Measurements from ENCODE around the gene COL5A1.

The COL5A1 gene

DNA sequence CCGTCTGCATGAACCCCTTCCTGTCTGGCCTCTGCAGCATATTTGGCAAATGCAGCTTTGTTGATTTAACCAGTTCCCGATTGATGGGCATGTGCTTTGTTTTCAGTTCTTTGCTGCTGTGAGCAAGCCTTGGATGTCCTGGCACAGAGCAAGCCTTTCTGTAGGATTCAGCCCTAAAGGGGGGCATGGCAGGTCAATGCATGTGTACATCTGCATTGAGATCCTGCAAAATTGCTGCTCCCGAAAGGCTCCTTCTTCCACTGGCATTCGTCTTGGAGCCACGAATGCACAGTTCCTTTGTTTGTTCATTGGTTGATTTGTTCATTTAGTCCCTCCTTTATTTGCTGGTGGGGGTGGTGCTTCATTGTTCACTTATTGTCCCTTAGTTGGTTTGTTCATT lies 34.8 kb downstream of the COL5A1 start:
- Histone ChIP-seq H3K27ac (ENCODE audit: poor library complexity, severe bottlenecking) (no peak overlapping the region), H3K9me3 (ENCODE audit: severe bottlenecking) (no peaks in the 10 kb centered on the region), H3K27me3 (ENCODE audit: insufficient read depth, poor library complexity, severe bottlenecking) (no peaks in the 10 kb centered on the region), H3K4me1 (ENCODE audit: insufficient read depth, poor library complexity, severe bottlenecking) (peaks cover 4% of the 10 kb centered on the region), H3K4me3 (ENCODE audit: severe bottlenecking) (no peak overlapping the region), H3K36me3 (ENCODE audit: low read depth) (peaks cover 6% of the 10 kb centered on the region; the same call in 1 of the 2 replicates)
- DNase-seq (ENCODE audit: low spot score) (no peak), ATAC-seq (ENCODE audit: low read depth) (no peak)
- TF ChIP-seq, protein P1, sequence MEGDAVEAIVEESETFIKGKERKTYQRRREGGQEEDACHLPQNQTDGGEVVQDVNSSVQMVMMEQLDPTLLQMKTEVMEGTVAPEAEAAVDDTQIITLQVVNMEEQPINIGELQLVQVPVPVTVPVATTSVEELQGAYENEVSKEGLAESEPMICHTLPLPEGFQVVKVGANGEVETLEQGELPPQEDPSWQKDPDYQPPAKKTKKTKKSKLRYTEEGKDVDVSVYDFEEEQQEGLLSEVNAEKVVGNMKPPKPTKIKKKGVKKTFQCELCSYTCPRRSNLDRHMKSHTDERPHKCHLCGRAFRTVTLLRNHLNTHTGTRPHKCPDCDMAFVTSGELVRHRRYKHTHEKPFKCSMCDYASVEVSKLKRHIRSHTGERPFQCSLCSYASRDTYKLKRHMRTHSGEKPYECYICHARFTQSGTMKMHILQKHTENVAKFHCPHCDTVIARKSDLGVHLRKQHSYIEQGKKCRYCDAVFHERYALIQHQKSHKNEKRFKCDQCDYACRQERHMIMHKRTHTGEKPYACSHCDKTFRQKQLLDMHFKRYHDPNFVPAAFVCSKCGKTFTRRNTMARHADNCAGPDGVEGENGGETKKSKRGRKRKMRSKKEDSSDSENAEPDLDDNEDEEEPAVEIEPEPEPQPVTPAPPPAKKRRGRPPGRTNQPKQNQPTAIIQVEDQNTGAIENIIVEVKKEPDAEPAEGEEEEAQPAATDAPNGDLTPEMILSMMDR (IDR thresholded peaks at IDR 0.05; ENCODE audit: poor library complexity, severe bottlenecking), result no peak

DNA sequence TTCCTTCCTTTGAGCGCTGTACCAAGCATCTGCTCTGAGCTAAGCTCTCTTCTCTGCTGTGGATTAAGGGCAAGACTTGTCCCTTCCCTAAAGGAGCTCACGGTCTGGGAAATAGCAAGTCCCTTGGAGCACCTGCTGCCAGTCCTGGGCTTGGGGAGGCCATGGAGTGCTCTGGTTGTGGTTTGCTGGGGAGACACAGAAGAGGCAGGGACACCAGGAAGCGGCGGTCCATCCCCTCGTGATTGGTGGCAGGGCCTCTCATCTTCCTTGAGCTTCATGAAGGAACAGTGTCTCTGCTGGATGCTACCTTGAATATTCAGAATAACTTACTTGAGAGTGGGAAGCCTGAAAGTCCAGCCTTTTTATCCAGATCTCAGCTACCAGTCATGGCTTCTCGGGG lies 35.3 kb downstream of the COL5A1 start:
- ATAC-seq (ENCODE audit: low read depth), result no peak
- DNase-seq (ENCODE audit: low spot score), result peak; percentile 25
- H3K27ac ChIP-seq (ENCODE audit: poor library complexity, severe bottlenecking), result no peak overlapping the region
- no peaks in the 10 kb centered on the region for H3K27me3 ChIP-seq (ENCODE audit: insufficient read depth, poor library complexity, severe bottlenecking)
- peaks cover 6% of the 10 kb centered on the region; the same call in 1 of the 2 replicates for H3K36me3 ChIP-seq (ENCODE audit: low read depth)
- H3K9me3 ChIP-seq (ENCODE audit: severe bottlenecking), result no peaks in the 10 kb centered on the region
- peaks cover 4% of the 10 kb centered on the region for H3K4me1 ChIP-seq (ENCODE audit: insufficient read depth, poor library complexity, severe bottlenecking)
- TF ChIP-seq, protein P1 (IDR thresholded peaks at IDR 0.05; ENCODE audit: poor library complexity, severe bottlenecking), result no peak
- no peak overlapping the region for H3K4me3 ChIP-seq (ENCODE audit: severe bottlenecking)

DNA sequence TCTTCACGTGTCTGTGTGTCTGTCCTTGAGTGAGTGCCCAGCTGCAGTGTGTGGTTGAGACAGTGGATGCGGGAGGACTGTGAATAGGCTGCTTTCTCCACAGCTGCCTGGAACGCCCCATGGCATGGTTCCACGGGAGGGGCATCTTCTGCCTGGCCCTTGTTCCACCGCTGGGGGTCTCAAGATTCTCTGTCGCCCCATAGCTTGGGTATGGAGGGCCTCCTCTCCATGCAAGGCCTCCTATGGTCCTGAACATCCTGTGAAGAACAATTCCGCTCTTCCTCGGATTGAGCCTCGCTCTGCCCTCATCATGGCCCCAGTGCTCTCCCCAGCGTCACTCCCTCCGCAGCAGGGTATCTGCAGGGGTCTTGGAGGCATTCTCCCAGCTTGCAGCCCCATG lies 36.1 kb downstream of the COL5A1 start:
- no peaks in the 10 kb centered on the region for H3K36me3 ChIP-seq (ENCODE audit: low read depth)
- H3K9me3 ChIP-seq (ENCODE audit: severe bottlenecking), result no peaks in the 10 kb centered on the region
- DNase-seq (ENCODE audit: low spot score) (peak; percentile 17), ATAC-seq (ENCODE audit: low read depth) (no peak)
- no peaks in the 10 kb centered on the region for H3K27me3 ChIP-seq (ENCODE audit: insufficient read depth, poor library complexity, severe bottlenecking)
- H3K4me3 ChIP-seq (ENCODE audit: severe bottlenecking), result no peak overlapping the region
- H3K27ac ChIP-seq (ENCODE audit: poor library complexity, severe bottlenecking), result no peak overlapping the region
- TF ChIP-seq, protein P1 (IDR thresholded peaks at IDR 0.05; ENCODE audit: poor library complexity, severe bottlenecking), result no peak
- peaks cover 3% of the 10 kb centered on the region for H3K4me1 ChIP-seq (ENCODE audit: insufficient read depth, poor library complexity, severe bottlenecking)

DNA sequence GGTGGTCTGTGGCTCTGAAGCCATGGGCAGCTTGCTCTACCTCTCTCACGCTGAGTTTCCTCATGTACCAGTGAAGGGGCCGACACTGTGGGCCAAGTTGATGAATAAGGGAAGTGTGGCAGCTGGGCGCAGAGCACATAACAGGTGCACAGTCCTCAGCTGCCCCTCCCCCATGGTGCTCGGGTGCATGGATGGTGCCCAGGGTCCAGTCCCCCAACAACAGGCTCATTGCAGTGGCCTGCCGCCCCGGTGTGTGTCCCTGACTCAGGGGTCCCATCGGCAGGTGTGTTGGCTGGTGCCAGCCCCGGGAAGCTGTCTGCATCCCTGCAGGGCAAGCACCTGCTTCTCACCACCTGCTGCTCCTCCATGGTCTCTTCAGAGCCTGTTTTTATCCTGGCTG lies 36.6 kb downstream of the COL5A1 start:
- Histone ChIP-seq H3K27ac (ENCODE audit: poor library complexity, severe bottlenecking) (no peak overlapping the region), H3K27me3 (ENCODE audit: insufficient read depth, poor library complexity, severe bottlenecking) (no peaks in the 10 kb centered on the region), H3K36me3 (ENCODE audit: low read depth) (no peaks in the 10 kb centered on the region), H3K4me3 (ENCODE audit: severe bottlenecking) (no peak overlapping the region), H3K9me3 (ENCODE audit: severe bottlenecking) (no peaks in the 10 kb centered on the region), H3K4me1 (ENCODE audit: insufficient read depth, poor library complexity, severe bottlenecking) (no peaks in the 10 kb centered on the region)
- DNase-seq (ENCODE audit: low spot score), result peak; percentile 56
- TF ChIP-seq, protein P1 (IDR thresholded peaks at IDR 0.05; ENCODE audit: poor library complexity, severe bottlenecking), result no peak
- no peak for ATAC-seq (ENCODE audit: low read depth)

DNA sequence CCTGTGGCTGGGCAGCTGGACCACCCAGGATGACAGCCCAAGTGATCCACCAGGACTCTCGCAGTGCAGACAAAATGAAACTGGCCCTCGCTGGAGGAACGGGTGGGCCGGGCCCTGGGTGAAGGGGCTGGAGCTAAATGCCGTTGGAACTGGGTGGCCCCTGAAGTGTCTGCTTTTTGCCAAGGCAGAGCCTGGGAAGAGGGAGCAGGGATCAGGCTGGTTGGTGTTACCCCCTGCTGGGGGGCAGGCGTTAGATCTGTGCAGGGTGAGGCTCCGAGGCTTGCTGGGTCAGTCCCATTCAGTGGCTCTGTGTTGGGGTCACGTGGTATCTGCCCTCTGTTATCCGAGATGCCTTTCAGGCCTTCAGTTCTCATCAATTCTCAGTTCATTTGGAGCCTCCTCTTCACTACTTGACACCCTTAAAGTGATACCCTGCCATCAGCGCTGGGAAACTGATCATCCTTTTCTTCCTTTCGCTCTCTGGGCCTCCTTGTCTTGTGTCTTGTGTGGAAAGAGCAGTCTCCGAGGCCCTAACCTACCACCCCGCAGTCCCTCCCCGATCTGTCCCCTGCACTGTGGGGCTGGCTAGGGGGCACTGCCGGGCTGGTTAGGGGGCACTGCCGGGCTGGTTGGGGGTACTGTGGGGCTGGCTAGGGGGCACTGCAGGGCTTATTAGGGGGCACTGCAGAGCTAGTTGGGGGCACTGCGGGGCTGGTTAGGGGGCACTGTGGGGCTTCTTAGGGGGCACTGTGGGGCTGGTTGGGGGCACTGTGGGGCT lies 37.3 kb downstream of the COL5A1 start:
- Histone ChIP-seq H3K27me3 (ENCODE audit: insufficient read depth, poor library complexity, severe bottlenecking) (no peaks in the 10 kb centered on the region), H3K4me1 (ENCODE audit: insufficient read depth, poor library complexity, severe bottlenecking) (no peaks in the 10 kb centered on the region), H3K9me3 (ENCODE audit: severe bottlenecking) (no peaks in the 10 kb centered on the region), H3K36me3 (ENCODE audit: low read depth) (no peaks in the 10 kb centered on the region), H3K27ac (ENCODE audit: poor library complexity, severe bottlenecking) (no peak overlapping the region), H3K4me3 (ENCODE audit: severe bottlenecking) (no peak overlapping the region)
- peak; percentile 42 for DNase-seq (ENCODE audit: low spot score)
- no peak for ATAC-seq (ENCODE audit: low read depth)
- TF ChIP-seq, protein P1 (IDR thresholded peaks at IDR 0.05; ENCODE audit: poor library complexity, severe bottlenecking), result no peak

Measured in RWPE2 (cell line).